Heart left ventricle (tissue), 13 donors: ENCODE measurements around the gene DIP2C.

Experiments
- POLR2A ChIP-seq, 2 donors: fragments of 450-650 bp; IDR thresholded peaks; one replicate each; pipeline ENCODE4 v1.6.1; 2017; ENCODE audit warnings: antibody characterized with exemption in 2 of 2, mild to moderate bottlenecking in 2 of 2, moderate library complexity in 2 of 2
- TF ChIP-seq, protein P1 (sequence below), 12 donors: fragments of 200-600 bp; sonication (generic) in 4 of 12; IDR thresholded peaks; one replicate each; pipeline versions ENCODE4 v1.5.0 to v1.8.0; 2018 to 2022; ENCODE audit warnings: antibody characterized with exemption in 12 of 12, mild to moderate bottlenecking in 5 of 12
- donor health status: ischemic (EF 13 %, LVEDD 7.1; RV severe dilation, severe dysfunction).
- donor health status: DM: no; HTN: yes; CAD: no.
- donor health status: DM: no; HTN: no; CAD: no.
- donor health status: ischemic (EF 25% LVEDD 6.9; RV normal size, moderate dysfunction).
- donor health status: ischemic (EF 25% LVEDD 5.7; RV mildly dilated, moderate dysfunction).
- donor health status: ischemic (EF 35%, LVEDD 5.7; RV mildly dilated, moderate dysfunction).
- donor health status: nonischemic (EF 11% LVEDD 7.7; RV severe dilation, severe dysfunction).
- donor health status: DM: yes; HTN: yes; CAD: no.
- donor health status: PGD.
- donor health status: ischemic (EF 29% LVEDD 5.4; RV normal size, mild dysfunction).
- donor health status: nonischemic (EF 23%, LVEDD 6.1; RV moderate dilation, normal function).

DNA sequence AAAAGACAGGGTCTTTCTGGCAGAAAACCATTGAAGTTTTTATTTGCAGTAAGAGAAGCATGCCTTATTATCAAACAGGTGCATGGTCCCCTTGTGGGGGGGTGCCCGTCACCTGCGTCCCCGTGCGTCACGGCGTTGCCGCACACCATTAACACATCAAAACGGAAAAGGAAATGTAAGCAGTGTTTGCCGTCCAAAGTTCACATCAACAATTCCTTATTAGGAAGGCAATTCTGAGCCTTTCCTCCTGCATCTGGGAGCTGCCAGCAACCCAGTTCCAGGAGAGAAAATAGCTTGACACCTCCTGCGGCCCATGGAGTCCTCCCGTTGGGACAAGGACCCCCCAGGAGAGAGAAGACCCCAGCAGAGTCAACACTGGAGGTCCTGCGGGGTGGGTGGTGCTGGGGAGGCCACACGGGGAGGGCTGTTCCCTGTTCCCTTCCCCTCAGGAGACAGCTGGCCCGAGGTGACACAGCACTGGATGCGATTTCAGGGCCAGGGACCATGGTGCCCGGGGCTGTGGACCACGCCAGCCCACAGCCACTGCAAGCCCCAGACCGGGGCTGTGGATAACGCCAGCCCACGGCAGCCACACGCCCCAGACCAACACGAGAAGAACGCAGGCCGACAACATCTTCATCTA, 39.5 kb downstream of the DIP2C start:
- TF ChIP-seq, protein P1, sequence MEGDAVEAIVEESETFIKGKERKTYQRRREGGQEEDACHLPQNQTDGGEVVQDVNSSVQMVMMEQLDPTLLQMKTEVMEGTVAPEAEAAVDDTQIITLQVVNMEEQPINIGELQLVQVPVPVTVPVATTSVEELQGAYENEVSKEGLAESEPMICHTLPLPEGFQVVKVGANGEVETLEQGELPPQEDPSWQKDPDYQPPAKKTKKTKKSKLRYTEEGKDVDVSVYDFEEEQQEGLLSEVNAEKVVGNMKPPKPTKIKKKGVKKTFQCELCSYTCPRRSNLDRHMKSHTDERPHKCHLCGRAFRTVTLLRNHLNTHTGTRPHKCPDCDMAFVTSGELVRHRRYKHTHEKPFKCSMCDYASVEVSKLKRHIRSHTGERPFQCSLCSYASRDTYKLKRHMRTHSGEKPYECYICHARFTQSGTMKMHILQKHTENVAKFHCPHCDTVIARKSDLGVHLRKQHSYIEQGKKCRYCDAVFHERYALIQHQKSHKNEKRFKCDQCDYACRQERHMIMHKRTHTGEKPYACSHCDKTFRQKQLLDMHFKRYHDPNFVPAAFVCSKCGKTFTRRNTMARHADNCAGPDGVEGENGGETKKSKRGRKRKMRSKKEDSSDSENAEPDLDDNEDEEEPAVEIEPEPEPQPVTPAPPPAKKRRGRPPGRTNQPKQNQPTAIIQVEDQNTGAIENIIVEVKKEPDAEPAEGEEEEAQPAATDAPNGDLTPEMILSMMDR (IDR thresholded peaks at IDR 0.05): no peak
- TF ChIP-seq POLR2A (IDR thresholded peaks at IDR 0.05): no peak
